Measurements from ENCODE around the gene TBX15.

Gene TBX15

GRCh38 chr1:118997225-118997624 lies 9.1 kb upstream of the TBX15 start:
- Histone ChIP-seq H3K27ac (ENCODE audit: low read length) (no peak overlapping the region), H3K9ac (ENCODE audit: low read length) (no peak overlapping the region), H3K4me2 (ENCODE audit: low read depth, low read length) (no peak overlapping the region), H3K36me3 (replicated peaks; ENCODE audit: insufficient read depth, low read length) (no peaks in the 10 kb centered on the region), H3K4me3 (ENCODE audit: low read length) (no peak overlapping the region), H3K27me3 (replicated peaks; ENCODE audit: insufficient read depth, low read length) (no peaks in the 10 kb centered on the region), H3K79me2 (ENCODE audit: low read length) (no peaks in the 10 kb centered on the region), H3K9me2 (replicated peaks; ENCODE audit: insufficient read depth, low read length) (no peaks in the 10 kb centered on the region), H4K20me1 (ENCODE audit: insufficient read depth, low read length) (no peaks in the 10 kb centered on the region), H2AFZ (ENCODE audit: low read length) (no peak overlapping the region), H3K9me3 (replicated peaks; ENCODE audit: insufficient read depth, low read length) (no peaks in the 10 kb centered on the region), H3K4me1 (ENCODE audit: low read length) (0 out of 2 replicates have a peak, but pooled peaks cover 4% of the 10 kb centered on the region), H3F3A (ENCODE audit: insufficient read depth, low read length) (no peaks in the 10 kb centered on the region)
- no peak for DNase-seq
- TF ChIP-seq CTCF (IDR thresholded peaks at IDR 0.05; ENCODE audit: low read length) (no peak), EZH2phosphoT487 (IDR thresholded peaks at IDR 0.05; ENCODE audit: low read length) (no peak), EZH2 (optimal IDR thresholded peaks at IDR 0.05; ENCODE audit: low read depth, low read length) (no peak)

GRCh38 chr1:118995312-118996016 lies 7.3 kb upstream of the TBX15 start:
- Histone ChIP-seq H3F3A (ENCODE audit: insufficient read depth, low read length) (no peaks in the 10 kb centered on the region), H3K9me3 (replicated peaks; ENCODE audit: insufficient read depth, low read length) (no peaks in the 10 kb centered on the region), H3K9ac (ENCODE audit: low read length) (no peak overlapping the region), H3K9me2 (replicated peaks; ENCODE audit: insufficient read depth, low read length) (no peaks in the 10 kb centered on the region), H3K79me2 (ENCODE audit: low read length) (no peaks in the 10 kb centered on the region), H3K4me1 (ENCODE audit: low read length) (0 out of 2 replicates have a peak, but pooled peaks cover 4% of the 10 kb centered on the region), H3K4me2 (ENCODE audit: low read depth, low read length) (no peak overlapping the region), H4K20me1 (ENCODE audit: insufficient read depth, low read length) (no peaks in the 10 kb centered on the region), H3K4me3 (ENCODE audit: low read length) (no peak overlapping the region), H3K27me3 (replicated peaks; ENCODE audit: insufficient read depth, low read length) (no peaks in the 10 kb centered on the region), H2AFZ (ENCODE audit: low read length) (no peak overlapping the region), H3K36me3 (replicated peaks; ENCODE audit: insufficient read depth, low read length) (no peaks in the 10 kb centered on the region), H3K27ac (ENCODE audit: low read length) (no peak overlapping the region)
- DNase-seq = peak; percentile 18
- no peak for TF ChIP-seq EZH2phosphoT487 (IDR thresholded peaks at IDR 0.05; ENCODE audit: low read length)
- TF ChIP-seq EZH2 (optimal IDR thresholded peaks at IDR 0.05; ENCODE audit: low read depth, low read length) = no peak
- TF ChIP-seq CTCF (IDR thresholded peaks at IDR 0.05; ENCODE audit: low read length) = no peak

- no peak overlapping the region for H3K4me2 ChIP-seq (ENCODE audit: low read depth, low read length)
- H3K9me3 ChIP-seq (replicated peaks; ENCODE audit: insufficient read depth, low read length) = no peaks in the 10 kb centered on the region
- no peak overlapping the region for H3K27ac ChIP-seq (ENCODE audit: low read length)
Measured at GRCh38 chr1:118993700-118994026, 5.5 kb upstream of the TBX15 start.

More at GRCh38 chr1:118993700-118994026, 5.5 kb upstream of the TBX15 start:
- DNase-seq = no peak
- Histone ChIP-seq H3K9ac (ENCODE audit: low read length) (no peak overlapping the region), H3F3A (ENCODE audit: insufficient read depth, low read length) (no peaks in the 10 kb centered on the region), H4K20me1 (ENCODE audit: insufficient read depth, low read length) (no peaks in the 10 kb centered on the region), H3K27me3 (replicated peaks; ENCODE audit: insufficient read depth, low read length) (no peaks in the 10 kb centered on the region), H2AFZ (ENCODE audit: low read length) (no peak overlapping the region), H3K79me2 (ENCODE audit: low read length) (no peaks in the 10 kb centered on the region), H3K9me2 (replicated peaks; ENCODE audit: insufficient read depth, low read length) (no peaks in the 10 kb centered on the region), H3K4me1 (ENCODE audit: low read length) (0 out of 2 replicates have a peak, but pooled peaks cover 4% of the 10 kb centered on the region), H3K4me3 (ENCODE audit: low read length) (no peak overlapping the region), H3K36me3 (replicated peaks; ENCODE audit: insufficient read depth, low read length) (no peaks in the 10 kb centered on the region)
- no peak for TF ChIP-seq CTCF (IDR thresholded peaks at IDR 0.05; ENCODE audit: low read length)
- TF ChIP-seq EZH2 (optimal IDR thresholded peaks at IDR 0.05; ENCODE audit: low read depth, low read length) = no peak
- no peak for TF ChIP-seq EZH2phosphoT487 (IDR thresholded peaks at IDR 0.05; ENCODE audit: low read length)
